Endodermal cell (in vitro differentiated cells): ENCODE data around the gene BBX. TPM values are rescaled to one million over a fixed set of nuclear protein-coding genes. Genes with fewer than 3 reads are reported as not detected.

Experiments used
- DNase-seq: peaks from one replicate; pipeline ENCODE4 v3.0.0-alpha.2; 2017
- H3K27ac ChIP-seq: 2 replicates; pipeline ENCODE4 v1.5.1; 2013; ENCODE audit warnings: mild to moderate bottlenecking, low read depth, low read length, moderate library complexity
- H3K27me3 ChIP-seq: 2 replicates; pipeline ENCODE4 v1.6.1; 2013; ENCODE audit warnings: mild to moderate bottlenecking, low read length, moderate library complexity; ENCODE audit not compliant: insufficient read depth, control insufficient read depth, poor library complexity, severe bottlenecking
- H3K36me3 ChIP-seq: 2 replicates; pipeline ENCODE4 v1.7.0; 2013; ENCODE audit warnings: mild to moderate bottlenecking, low read length, moderate library complexity; ENCODE audit not compliant: control insufficient read depth, insufficient read depth
- H3K4me1 ChIP-seq: one replicate; pipeline ENCODE4 v1.7.0; 2013; ENCODE audit warnings: low read length; ENCODE audit not compliant: control insufficient read depth, insufficient read depth
- H3K4me3 ChIP-seq: 2 replicates; pipeline ENCODE4 v1.5.1; 2013; ENCODE audit warnings: mild to moderate bottlenecking, low read length, moderate library complexity
- H3K9ac ChIP-seq: 2 replicates; pipeline ENCODE4 v1.6.1; 2013; ENCODE audit warnings: mild to moderate bottlenecking, low read length, moderate library complexity; ENCODE audit not compliant: poor library complexity, severe bottlenecking; ENCODE audit errors: extremely low read depth
- H3K9me3 ChIP-seq: 2 replicates; pipeline ENCODE4 v1.6.1; 2013; ENCODE audit warnings: mild to moderate bottlenecking, low read length, moderate library complexity; ENCODE audit not compliant: control insufficient read depth
- H3K27ac Mint-ChIP-seq: 2 replicates; pipeline ENCODE4 v1.8.0; 2020; ENCODE audit warnings: mixed read lengths
- H3K27me3 Mint-ChIP-seq: 2 replicates; pipeline ENCODE4 v1.8.0; 2021; ENCODE audit warnings: mild to moderate bottlenecking, mixed read lengths; ENCODE audit not compliant: insufficient read depth
- H3K36me3 Mint-ChIP-seq: 2 replicates; pipeline ENCODE4 v1.8.0; 2020; ENCODE audit warnings: low read depth, mixed read lengths
- H3K4me1 Mint-ChIP-seq: 2 replicates; pipeline ENCODE4 v1.8.0; 2020; ENCODE audit warnings: mixed read lengths
- H3K4me3 Mint-ChIP-seq: 2 replicates; pipeline ENCODE4 v1.8.0; 2020; ENCODE audit warnings: mild to moderate bottlenecking, moderate library complexity, mixed read lengths
- H3K9me3 Mint-ChIP-seq: 2 replicates; pipeline ENCODE4 v1.8.0; 2020; ENCODE audit warnings: mild to moderate bottlenecking, mixed read lengths
- CTCF ChIP-seq: fragments of 200-600 bp; sonication (generic); conservative IDR thresholded peaks from 2 replicates; pipeline ENCODE4 v1.5.0; 2021; ENCODE audit warnings: antibody characterized with exemption, mild to moderate bottlenecking
- WGBS, 2 experiments: methylation state at CpG; one replicate each; pipeline versions ENCODE4 v1.1.5 to v1.1.7; 2013; ENCODE audit warnings: missing lambda C conversion rate in 2 of 2, mixed read lengths in 1 of 2; ENCODE audit not compliant: insufficient coverage in 1 of 2, insufficient read length in 1 of 2; 5-methylcytosine and 5-hydroxymethylcytosine counted together
- total RNA-seq, 2 donors: library from RNA; stranded (reverse); fragmentation: NEBNext Ultra II Directional in 1 of 2; extraction: Animal tissue kit (Norgen Biotek cat#: 25700) in 1 of 2; gene quantifications; 2 replicates in 1 of 2; 3 replicates in 1 of 2; pipeline ENCODE4 v1.2.1, GENCODE V29; 2021

Gene BBX
- total RNA-seq, 2 donors from 2014 or later, result 34.2 to 41.2 TPM

GRCh38 chr3:107548601-107549000 is 25.8 kb downstream of the BBX start:
- Histone ChIP-seq H3K36me3 (peaks cover 12% of the 10 kb centered on the region), H3K4me1 (no peaks in the 10 kb centered on the region), H3K4me3 (no peak overlapping the region), H3K27me3 (no peaks in the 10 kb centered on the region), H3K9me3 (peaks cover 10% of the 10 kb centered on the region), H3K27ac (no peak overlapping the region), H3K9ac (no peak overlapping the region)
- H3K27ac Mint-ChIP-seq, result no peak overlapping the region
- H3K27me3 Mint-ChIP-seq, result no peaks in the 10 kb centered on the region
- 90 to 96% methylated on average over 1 to 2 of the region's 2 CpGs for WGBS, 2 experiments
- peaks cover 1% of the 10 kb centered on the region for H3K9me3 Mint-ChIP-seq
- peaks cover 14% of the 10 kb centered on the region for H3K4me1 Mint-ChIP-seq
- no peak overlapping the region for H3K4me3 Mint-ChIP-seq
- no peak for TF ChIP-seq CTCF
- no peak for DNase-seq
- H3K36me3 Mint-ChIP-seq, result peaks cover 7% of the 10 kb centered on the region

- Histone ChIP-seq H3K4me1 (no peaks in the 10 kb centered on the region), H3K4me3 (no peak overlapping the region), H3K36me3 (no peaks in the 10 kb centered on the region), H3K9ac (no peak overlapping the region), H3K27me3 (no peaks in the 10 kb centered on the region), H3K9me3 (no peaks in the 10 kb centered on the region), H3K27ac (no peak overlapping the region)
- DNase-seq, result no peak
- H3K27me3 Mint-ChIP-seq, result no peaks in the 10 kb centered on the region
- no peaks in the 10 kb centered on the region for H3K36me3 Mint-ChIP-seq
- H3K9me3 Mint-ChIP-seq, result no peaks in the 10 kb centered on the region
- H3K4me1 Mint-ChIP-seq, result peaks cover 8% of the 10 kb centered on the region
- H3K4me3 Mint-ChIP-seq, result no peak overlapping the region
- no peak for TF ChIP-seq CTCF
- H3K27ac Mint-ChIP-seq, result no peak overlapping the region
- 90 to 94% methylated on average over 2 of the region's 3 CpGs for WGBS, 2 experiments
These were observed 32.6 kb downstream of the BBX start for GRCh38 chr3:107555359-107555758.

- Mint-ChIP-seq H3K9me3 (no peaks in the 10 kb centered on the region), H3K4me1 (peaks cover 9% of the 10 kb centered on the region), H3K27ac (no peak overlapping the region), H3K4me3 (no peak overlapping the region), H3K27me3 (no peaks in the 10 kb centered on the region), H3K36me3 (no peaks in the 10 kb centered on the region)
- no peak for TF ChIP-seq CTCF
- Histone ChIP-seq H3K27me3 (no peaks in the 10 kb centered on the region), H3K4me3 (no peak overlapping the region), H3K36me3 (no peaks in the 10 kb centered on the region), H3K9me3 (no peaks in the 10 kb centered on the region), H3K4me1 (no peaks in the 10 kb centered on the region), H3K27ac (no peak overlapping the region), H3K9ac (no peak overlapping the region)
- 88 to 91% methylated on average over 1 to 2 of the region's 2 CpGs for WGBS, 2 experiments
- no peak for DNase-seq
These were observed 35.0 kb downstream of the BBX start for GRCh38 chr3:107557743-107558142.
